ENCODE measurements around the gene ZMAT5. TPM values are rescaled to one million over a fixed set of nuclear protein-coding genes. Genes with fewer than 3 reads are reported as not detected.

The ZMAT5 gene
- total RNA-seq, 1 experiment from 2014 or later: 36.8 TPM

DNA sequence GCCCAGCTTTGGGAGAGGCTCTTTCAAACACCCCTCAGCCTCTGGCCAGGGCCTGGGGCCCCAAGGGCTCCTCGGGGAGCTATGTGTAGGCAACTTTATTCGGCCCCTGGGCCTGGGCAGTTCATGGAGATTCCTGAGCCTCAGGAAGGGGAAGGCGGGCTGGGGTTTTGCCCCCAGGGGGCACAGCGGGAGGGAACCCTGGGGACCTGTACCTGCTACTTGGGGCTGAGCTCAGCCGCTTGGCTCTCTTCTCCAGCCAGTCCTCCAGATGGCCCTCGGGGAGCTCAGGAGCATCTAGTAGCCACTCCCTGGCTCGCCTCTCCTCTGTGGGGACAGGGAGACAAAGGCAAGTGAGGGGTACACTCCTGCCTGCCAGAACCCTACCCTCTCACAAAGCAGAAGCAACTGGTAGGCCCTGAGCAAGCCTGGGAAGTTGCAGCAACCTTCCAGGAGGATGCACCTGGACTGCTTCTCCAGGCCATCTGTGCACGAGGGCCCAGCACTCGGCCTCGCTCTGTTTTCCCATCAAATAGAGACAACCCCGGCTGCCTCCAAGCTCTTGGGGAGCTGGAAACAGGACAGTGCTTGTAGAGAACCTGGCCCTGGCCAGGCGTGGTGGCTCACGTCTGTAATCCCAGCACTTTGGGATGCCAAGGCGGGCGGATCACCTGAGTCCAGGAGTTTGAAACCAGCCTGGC, 28.5 kb downstream of the ZMAT5 start:
- no peak overlapping the region for H3K4me3 ChIP-seq
- H3K36me3 ChIP-seq: 0 out of 2 replicates have a peak, but pooled peaks cover 4% of the 10 kb centered on the region
- H3K4me1 ChIP-seq (replicated peaks): no peaks in the 10 kb centered on the region
- no peak overlapping the region for H3K27ac ChIP-seq
- H3K9me3 ChIP-seq (replicated peaks): no peaks in the 10 kb centered on the region
- no peaks in the 10 kb centered on the region for H3K27me3 ChIP-seq (replicated peaks)
- DNase-seq (ENCODE audit: low read depth in 1 of 2, low spot score in 2 of 2): no peak

DNA sequence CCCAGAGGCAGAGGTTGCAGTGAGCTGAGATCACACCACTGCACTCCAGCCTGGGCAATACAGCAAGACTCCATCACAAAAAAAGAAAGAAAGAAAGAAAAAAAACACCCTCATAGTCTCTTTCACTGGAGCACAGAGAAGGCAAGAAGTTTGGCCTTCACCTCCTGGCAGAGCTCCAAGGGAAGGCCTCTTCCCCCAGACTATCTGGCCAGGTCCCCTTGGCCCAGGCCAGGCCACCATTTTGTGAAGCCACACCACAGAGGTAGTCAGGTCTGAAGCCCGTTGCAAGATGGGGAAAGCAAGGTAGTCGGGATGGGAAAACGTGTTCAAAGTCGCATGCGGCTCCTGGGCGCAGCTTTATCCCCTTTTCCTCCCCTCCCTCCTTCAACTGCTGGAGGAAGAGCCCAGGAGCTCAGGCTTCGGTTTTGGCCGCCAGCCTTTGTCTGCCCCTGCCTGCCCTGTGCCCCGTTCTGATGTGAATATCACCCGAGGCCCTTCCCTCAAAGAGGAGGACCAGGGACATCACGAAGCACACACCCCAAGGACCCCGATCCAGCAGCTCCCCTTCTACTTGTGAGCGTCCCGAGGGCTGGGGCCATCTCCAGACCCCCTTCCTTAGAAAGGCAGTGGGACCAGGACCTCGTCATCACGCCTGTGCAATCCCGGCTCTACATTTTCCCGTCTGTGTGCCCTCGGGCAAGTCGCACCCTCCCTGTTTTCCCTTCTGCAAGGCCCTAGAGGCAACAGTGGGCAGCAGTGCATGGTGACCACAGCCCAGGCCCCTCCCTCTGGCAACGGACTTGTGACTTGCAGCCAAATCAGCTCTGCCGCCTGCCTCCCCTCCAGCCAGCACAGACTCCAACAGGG, 29.3 kb downstream of the ZMAT5 start:
- Histone ChIP-seq H3K4me1 (replicated peaks) (no peaks in the 10 kb centered on the region), H3K27ac (no peak overlapping the region), H3K4me3 (no peak overlapping the region), H3K27me3 (replicated peaks) (no peaks in the 10 kb centered on the region), H3K9me3 (replicated peaks) (no peaks in the 10 kb centered on the region), H3K36me3 (0 out of 2 replicates have a peak, but pooled peaks cover 4% of the 10 kb centered on the region)
- no peak for DNase-seq (ENCODE audit: low read depth in 1 of 2, low spot score in 2 of 2)

DNA sequence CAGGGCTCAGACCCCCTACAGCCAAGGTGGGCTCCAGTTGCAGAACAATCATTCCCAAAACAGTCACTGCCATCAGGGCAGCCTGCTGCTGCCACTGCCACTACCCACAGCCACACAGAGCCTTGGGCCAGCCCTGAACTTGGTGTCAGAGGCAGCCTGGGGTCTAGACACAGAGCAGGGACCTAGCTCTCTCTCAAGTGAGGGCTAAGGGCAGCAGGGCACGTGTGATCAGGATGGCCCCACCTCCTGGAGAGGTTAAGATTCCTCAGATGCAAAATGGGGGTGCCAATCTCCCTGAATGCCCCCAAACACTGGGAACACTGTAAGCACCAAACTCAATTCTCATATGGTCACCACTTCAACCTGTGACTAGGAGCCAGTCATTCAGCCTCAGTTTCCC, 31.4 kb downstream of the ZMAT5 start:
- Histone ChIP-seq H3K9me3 (replicated peaks) (no peaks in the 10 kb centered on the region), H3K4me3 (no peak overlapping the region), H3K27ac (no peak overlapping the region), H3K4me1 (replicated peaks) (no peaks in the 10 kb centered on the region), H3K36me3 (peaks cover 4% of the 10 kb centered on the region; the same call in 1 of the 2 replicates), H3K27me3 (replicated peaks) (no peaks in the 10 kb centered on the region)
- DNase-seq (ENCODE audit: low read depth in 1 of 2, low spot score in 2 of 2): no peak

DNA sequence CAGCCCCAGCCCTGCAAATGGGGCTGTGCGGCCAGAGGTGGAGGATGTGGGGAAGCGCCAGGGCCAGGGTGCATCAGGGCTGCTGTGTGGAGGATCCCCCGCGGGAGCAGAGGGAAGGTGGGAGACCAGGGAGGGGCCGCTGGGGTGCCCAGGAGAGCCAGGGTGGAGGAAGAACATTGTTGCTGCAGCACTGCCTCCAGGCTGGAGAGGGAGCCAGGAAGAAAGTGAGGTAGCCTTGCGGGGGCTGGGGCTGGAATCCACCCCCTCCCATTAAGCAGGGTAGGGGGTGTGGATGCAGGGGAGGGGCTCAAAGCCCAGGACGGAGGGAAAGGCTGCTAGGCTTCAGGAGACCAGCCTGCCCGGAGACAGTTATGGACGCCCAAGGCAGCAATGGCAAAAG, 32.0 kb downstream of the ZMAT5 start:
- no peaks in the 10 kb centered on the region for H3K4me1 ChIP-seq (replicated peaks)
- no peak overlapping the region for H3K4me3 ChIP-seq
- no peak for DNase-seq (ENCODE audit: low read depth in 1 of 2, low spot score in 2 of 2)
- no peak overlapping the region for H3K27ac ChIP-seq
- peaks cover 4% of the 10 kb centered on the region; the same call in 1 of the 2 replicates for H3K36me3 ChIP-seq
- no peaks in the 10 kb centered on the region for H3K9me3 ChIP-seq (replicated peaks)
- no peaks in the 10 kb centered on the region for H3K27me3 ChIP-seq (replicated peaks)

DNA sequence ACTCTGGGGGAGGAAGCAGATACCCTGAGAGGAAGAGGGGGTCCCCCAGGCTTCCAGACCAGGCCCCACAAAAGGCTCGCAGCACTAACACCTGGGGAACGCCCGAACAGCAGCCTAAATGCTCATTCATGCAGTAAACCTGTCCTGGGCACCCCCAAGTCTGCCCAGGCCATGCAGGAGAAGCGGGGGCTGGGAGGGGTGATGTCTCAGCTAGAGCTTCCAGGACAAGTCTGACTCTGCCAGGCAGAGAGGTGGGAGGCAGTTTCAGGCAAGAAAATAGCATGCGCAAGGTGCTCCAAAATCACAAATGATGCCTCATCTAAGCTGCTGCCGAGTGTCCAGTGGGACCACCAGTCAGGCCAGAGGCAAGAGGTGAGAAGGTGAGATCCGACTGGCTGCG, 32.4 kb downstream of the ZMAT5 start:
- Histone ChIP-seq H3K4me1 (replicated peaks) (no peaks in the 10 kb centered on the region), H3K9me3 (replicated peaks) (no peaks in the 10 kb centered on the region), H3K36me3 (peaks cover 4% of the 10 kb centered on the region; the same call in 1 of the 2 replicates), H3K4me3 (no peak overlapping the region), H3K27me3 (replicated peaks) (no peaks in the 10 kb centered on the region), H3K27ac (no peak overlapping the region)
- no peak for DNase-seq (ENCODE audit: low read depth in 1 of 2, low spot score in 2 of 2)

DNA sequence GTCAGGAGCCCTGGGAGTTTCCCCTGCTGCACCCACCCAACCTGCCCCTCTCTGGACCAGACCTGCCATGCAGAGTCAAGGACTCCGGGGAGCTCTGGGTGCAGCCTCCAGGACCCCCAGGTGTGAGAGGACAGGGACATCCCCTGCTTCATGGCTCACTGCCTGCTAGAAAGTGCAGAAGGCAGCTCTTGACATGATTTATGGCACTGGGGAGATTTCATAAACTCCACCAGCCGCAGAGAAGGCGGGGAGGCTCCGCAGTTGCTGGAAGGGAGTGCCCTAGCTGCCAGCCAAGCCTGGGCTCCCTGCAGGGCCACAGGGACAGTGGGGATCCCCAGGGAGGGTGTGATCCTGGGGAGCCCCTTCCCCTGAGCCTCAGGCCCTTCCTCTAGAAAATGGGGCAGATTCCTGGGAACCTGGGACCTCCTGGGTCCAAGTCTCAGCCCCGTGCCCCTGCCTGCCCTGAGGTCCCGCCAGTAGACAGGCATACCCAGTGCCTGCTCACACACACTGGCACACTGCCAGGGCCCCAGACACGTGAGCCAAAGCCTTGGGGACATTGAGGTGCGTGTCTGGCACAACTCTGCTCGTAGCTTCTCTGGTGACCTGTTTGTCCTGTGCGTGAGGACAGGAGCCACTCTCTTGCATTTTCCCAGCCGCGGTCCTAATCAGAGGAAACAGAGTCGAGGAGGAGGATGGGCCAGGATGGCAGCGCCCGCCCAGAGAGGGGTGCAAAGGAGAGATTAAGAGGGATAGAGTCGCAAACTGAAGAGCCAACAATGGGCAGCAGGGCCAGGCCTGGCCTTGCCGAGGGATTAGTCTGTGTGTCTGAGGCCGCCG, 33.2 kb downstream of the ZMAT5 start:
- no peaks in the 10 kb centered on the region for H3K27me3 ChIP-seq (replicated peaks)
- DNase-seq (ENCODE audit: low read depth in 1 of 2, low spot score in 2 of 2): no peak
- no peak overlapping the region for H3K4me3 ChIP-seq
- H3K27ac ChIP-seq: no peak overlapping the region
- H3K4me1 ChIP-seq (replicated peaks): no peaks in the 10 kb centered on the region
- H3K36me3 ChIP-seq: peaks cover 4% of the 10 kb centered on the region; the same call in 1 of the 2 replicates
- no peaks in the 10 kb centered on the region for H3K9me3 ChIP-seq (replicated peaks)

DNA sequence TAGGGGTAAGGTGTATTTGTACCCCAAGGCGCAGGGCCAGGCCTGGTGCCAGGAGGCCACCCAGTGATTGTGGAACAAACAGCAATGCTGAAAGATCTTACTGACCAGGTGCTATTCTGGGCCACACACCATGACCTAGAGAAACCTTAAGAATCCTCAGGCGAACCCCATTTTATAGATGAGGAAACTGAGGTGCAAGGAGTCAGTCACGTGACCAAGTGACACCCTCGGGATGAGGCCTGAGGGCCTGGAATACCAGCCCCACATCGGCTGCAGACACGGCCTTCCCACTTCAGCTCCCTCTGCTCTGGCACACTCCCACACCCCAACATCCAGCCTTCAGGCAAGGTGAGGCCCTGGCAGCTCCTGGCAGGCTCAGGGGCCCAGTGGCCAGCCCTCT, 33.9 kb downstream of the ZMAT5 start:
- Histone ChIP-seq H3K4me1 (replicated peaks) (no peaks in the 10 kb centered on the region), H3K36me3 (no peaks in the 10 kb centered on the region; the same call in 1 of the 2 replicates), H3K9me3 (replicated peaks) (no peaks in the 10 kb centered on the region), H3K27me3 (replicated peaks) (no peaks in the 10 kb centered on the region), H3K4me3 (no peak overlapping the region), H3K27ac (no peak overlapping the region)
- DNase-seq (ENCODE audit: low read depth in 1 of 2, low spot score in 2 of 2): no peak

DNA sequence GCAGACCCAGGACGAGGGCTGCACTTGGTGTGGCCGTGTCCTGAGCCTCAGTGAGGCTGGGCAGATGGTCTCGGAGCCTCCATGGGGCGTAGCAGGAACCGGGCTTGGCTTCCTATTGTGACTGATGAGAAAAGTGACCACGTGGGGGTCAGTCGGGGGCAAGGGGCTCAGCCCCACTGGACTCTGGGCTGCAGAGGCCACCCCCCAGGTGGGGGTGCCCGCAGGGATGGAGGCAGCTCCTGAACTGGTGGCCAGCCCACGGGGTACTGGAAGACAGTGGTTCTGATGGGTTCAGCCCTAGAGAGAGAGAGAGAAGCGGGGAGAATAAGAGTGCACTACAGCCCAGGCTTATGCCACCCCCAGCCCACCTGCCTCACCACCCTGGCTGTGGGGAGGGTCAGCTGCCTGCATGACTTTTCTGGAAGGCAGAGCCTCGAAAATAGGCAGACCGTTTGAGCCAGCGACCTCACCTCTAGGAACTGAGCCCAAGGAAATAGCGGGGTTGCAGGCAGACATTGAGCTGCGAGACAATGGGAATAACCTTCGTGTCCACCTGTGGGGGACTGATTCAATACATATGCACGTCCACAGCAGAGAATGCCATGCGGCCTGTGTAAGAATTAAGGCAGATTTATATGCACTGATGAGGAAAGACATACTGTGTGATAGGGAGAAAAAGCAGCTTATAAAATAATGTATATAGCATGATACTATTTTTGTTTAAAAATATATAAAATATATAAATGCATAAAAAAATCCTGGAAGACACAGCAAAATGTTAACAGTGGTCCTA, 35.6 kb downstream of the ZMAT5 start:
- Histone ChIP-seq H3K9me3 (replicated peaks) (no peaks in the 10 kb centered on the region), H3K4me3 (no peak overlapping the region), H3K27me3 (replicated peaks) (no peaks in the 10 kb centered on the region), H3K27ac (no peak overlapping the region), H3K4me1 (replicated peaks) (peaks cover 3% of the 10 kb centered on the region; the same call in 1 of the 2 replicates), H3K36me3 (no peaks in the 10 kb centered on the region; the same call in 1 of the 2 replicates)
- no peak for DNase-seq (ENCODE audit: low read depth in 1 of 2, low spot score in 2 of 2)

DNA sequence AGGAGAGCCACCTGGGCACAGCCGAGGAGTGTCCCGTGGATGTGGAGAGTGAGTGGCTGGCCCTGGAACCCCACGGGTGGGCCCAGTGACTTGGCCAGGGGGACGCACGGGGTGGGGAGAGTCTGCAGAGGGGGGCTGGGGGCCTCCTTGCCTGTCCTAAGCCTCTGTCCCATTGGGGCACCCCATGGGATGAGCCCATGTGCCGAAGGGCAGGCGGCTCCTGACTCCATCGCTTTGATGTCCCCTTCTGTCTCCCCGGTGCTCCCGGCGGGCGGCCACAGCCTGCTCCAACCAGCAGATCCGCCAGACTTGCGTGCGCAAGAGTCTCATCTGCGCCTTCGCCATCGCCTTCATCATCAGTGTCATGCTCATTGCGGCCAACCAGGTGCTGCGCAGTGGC, 37.6 kb downstream of the ZMAT5 start:
- Histone ChIP-seq H3K27ac (no peak overlapping the region), H3K36me3 (no peaks in the 10 kb centered on the region; the same call in 1 of the 2 replicates), H3K4me3 (no peak overlapping the region), H3K4me1 (replicated peaks) (peaks cover 3% of the 10 kb centered on the region; the same call in 1 of the 2 replicates), H3K27me3 (replicated peaks) (no peaks in the 10 kb centered on the region), H3K9me3 (replicated peaks) (no peaks in the 10 kb centered on the region)
- no peak for DNase-seq (ENCODE audit: low read depth in 1 of 2, low spot score in 2 of 2)

DNA sequence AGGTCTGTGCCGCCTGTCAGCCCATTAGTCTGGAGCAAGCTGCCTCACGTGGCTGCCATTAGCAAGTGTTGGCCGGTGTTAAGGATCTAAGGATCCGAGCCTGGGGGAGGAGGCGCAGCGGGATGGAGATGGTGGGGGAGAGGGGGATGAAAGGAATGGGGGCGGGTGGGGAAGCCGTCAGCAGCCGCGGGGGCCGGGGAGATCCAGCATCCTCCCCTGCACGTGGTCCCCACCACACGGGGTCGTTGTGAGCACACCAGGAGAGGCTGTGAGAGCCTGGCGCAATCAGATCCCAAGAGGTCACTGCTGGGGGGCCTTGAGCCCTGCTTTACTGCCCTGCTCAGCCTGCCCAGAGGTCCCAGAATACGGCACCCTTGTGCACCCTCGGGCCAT, 39.7 kb downstream of the ZMAT5 start:
- Histone ChIP-seq H3K27ac (no peak overlapping the region), H3K9me3 (replicated peaks) (no peaks in the 10 kb centered on the region), H3K4me3 (no peak overlapping the region), H3K4me1 (replicated peaks) (peaks cover 10% of the 10 kb centered on the region), H3K36me3 (no peaks in the 10 kb centered on the region; the same call in 1 of the 2 replicates), H3K27me3 (replicated peaks) (0 out of 2 replicates have a peak, but pooled peaks cover 4% of the 10 kb centered on the region)
- peak in 1 of 2 experiments; percentile 63 for DNase-seq (ENCODE audit: low read depth in 1 of 2, low spot score in 2 of 2)

DNA sequence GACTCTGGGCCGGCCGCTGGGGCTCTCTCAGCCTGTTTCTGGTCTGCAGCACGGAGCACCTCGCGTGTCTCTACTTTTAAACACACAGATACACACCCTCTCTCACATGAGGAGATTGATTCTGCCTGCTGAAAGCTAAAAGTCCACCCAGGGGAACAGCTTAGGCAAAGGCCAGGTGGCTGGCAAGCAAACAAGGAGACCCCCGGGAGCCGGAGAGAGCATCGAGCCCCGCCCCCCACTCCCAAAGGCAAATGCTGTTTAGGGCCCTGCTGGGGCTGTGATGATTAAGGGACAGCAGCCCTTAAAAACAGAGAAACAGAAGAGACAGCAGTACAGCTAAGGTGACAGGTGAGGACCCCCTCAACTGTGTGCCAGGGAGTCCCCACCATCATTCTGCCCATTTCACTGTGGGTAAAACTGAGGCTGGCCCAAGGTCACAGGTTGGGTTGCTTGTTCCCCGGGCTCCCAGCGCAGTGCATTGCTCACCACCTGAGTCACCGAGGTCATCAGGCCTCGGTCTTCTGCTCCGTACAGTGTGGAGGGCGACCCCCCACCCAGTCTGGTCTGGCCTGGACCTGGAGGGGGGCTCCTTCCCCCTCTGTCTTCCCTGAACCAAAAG, 40.2 kb downstream of the ZMAT5 start:
- DNase-seq (ENCODE audit: low read depth in 1 of 2, low spot score in 2 of 2): no peak
- Histone ChIP-seq H3K27ac (no peak overlapping the region), H3K27me3 (replicated peaks) (peaks cover 6% of the 10 kb centered on the region), H3K36me3 (no peaks in the 10 kb centered on the region; the same call in 1 of the 2 replicates), H3K4me1 (replicated peaks) (peaks cover 15% of the 10 kb centered on the region), H3K4me3 (no peak overlapping the region), H3K9me3 (replicated peaks) (no peaks in the 10 kb centered on the region)

DNA sequence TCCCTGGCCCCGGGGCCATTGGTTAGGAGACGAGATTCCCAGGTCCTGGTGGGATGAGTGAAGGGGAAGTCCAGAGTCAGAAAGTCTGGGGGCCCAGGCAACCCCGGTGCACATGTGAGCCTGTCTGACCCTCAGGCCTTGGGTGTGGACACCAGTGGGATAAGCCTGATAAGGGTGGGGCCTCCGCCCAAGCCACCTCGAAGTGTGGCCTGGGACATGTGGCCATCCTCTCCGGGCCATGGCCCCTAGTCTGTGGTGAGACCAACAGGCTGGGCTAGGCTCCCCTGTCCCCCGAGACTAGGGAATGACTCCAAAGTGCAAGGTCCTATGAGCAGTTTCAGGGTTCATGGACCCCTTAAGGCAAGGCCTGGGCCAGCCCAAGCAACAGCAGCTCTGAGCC, 40.7 kb downstream of the ZMAT5 start:
- no peak overlapping the region for H3K4me3 ChIP-seq
- DNase-seq (ENCODE audit: low read depth in 1 of 2, low spot score in 2 of 2): no peak
- H3K27ac ChIP-seq: no peak overlapping the region
- peaks cover 15% of the 10 kb centered on the region for H3K4me1 ChIP-seq (replicated peaks)
- peaks cover 11% of the 10 kb centered on the region for H3K27me3 ChIP-seq (replicated peaks)
- H3K36me3 ChIP-seq: no peaks in the 10 kb centered on the region; the same call in 1 of the 2 replicates
- H3K9me3 ChIP-seq (replicated peaks): no peaks in the 10 kb centered on the region

Measured in SJSA1 (cell line).